Endothelial cell of umbilical vein (primary cell): ENCODE data around the gene HIVEP3. TPM values are rescaled to one million over a fixed set of nuclear protein-coding genes. Genes with fewer than 3 reads are reported as not detected.

Experiments
- BruUV-seq: library from RNA; stranded (reverse); fragments of 400-500 nt; replicated peaks from 2 replicates; lab custom pipeline; 2021; lab: Mats Ljungman, UMichigan
- CTCF ChIA-PET: fragments of 300-600, 350-600 bp; sonication (Branson Sonifier 250); formaldehyde crosslinking; loops from one replicate; lab custom pipeline; 2021; ENCODE audit warnings: antibody characterized with exemption, inconsistent platforms; lab: Charles Lee
- POLR2A ChIA-PET: fragments of 300-600, 350-600 bp; sonication (Branson Sonifier 250); formaldehyde crosslinking; loops from one replicate; lab custom pipeline; 2021; ENCODE audit warnings: antibody characterized with exemption, inconsistent platforms; lab: Charles Lee
- DNase-seq: peaks from one replicate; pipeline ENCODE4 v3.0.0-alpha.2; 2011; ENCODE audit warnings: low read depth, low spot score
- FAIRE-seq: peaks from 2 replicates; lab custom pipeline; 2011; peaks lifted over from hg19 to GRCh38; lab: Jason Lieb, UNC
- H2AFZ ChIP-seq: 2 replicates; pipeline ENCODE4 v1.6.0; 2012; ENCODE audit warnings: low read depth, low read length, control low read depth, inconsistent platforms
- H3K27ac ChIP-seq: 2 replicates; pipeline ENCODE4 v1.5.1; 2011; ENCODE audit warnings: low read depth, mild to moderate bottlenecking, control low read depth, low read length, moderate library complexity; ENCODE audit not compliant: insufficient read depth
- H3K27me3 ChIP-seq, 2 experiments: 2 replicates each; pipeline versions ENCODE4 v1.6.0 to v1.6.1; 2011; ENCODE audit warnings: low read length in 2 of 2, mixed read lengths in 1 of 2; ENCODE audit not compliant: control insufficient read depth in 2 of 2, insufficient read depth in 2 of 2
- H3K36me3 ChIP-seq, 2 experiments: 2 replicates in 1 of 2; 3 replicates in 1 of 2; pipeline ENCODE4 v1.5.1; 2011; ENCODE audit warnings: low read length in 2 of 2, mild to moderate bottlenecking in 1 of 2, moderate library complexity in 1 of 2; ENCODE audit not compliant: control insufficient read depth in 2 of 2, insufficient read depth in 2 of 2; ENCODE audit errors: extremely low read depth in 1 of 2
- H3K4me1 ChIP-seq: 3 replicates; pipeline ENCODE4 v1.5.1; 2011; ENCODE audit warnings: mild to moderate bottlenecking, low read length; ENCODE audit not compliant: control insufficient read depth, insufficient read depth; ENCODE audit errors: extremely low read depth
- H3K4me2 ChIP-seq: 2 replicates; pipeline ENCODE4 v1.6.1; 2011; ENCODE audit warnings: low read length, control low read depth, mixed read lengths; ENCODE audit not compliant: insufficient read depth
- H3K4me3 ChIP-seq, 3 experiments: fragments of 200-600 bp in 1 of 3; sonication (generic), shearing (Covaris generic) in 1 of 3; replicated peaks in 1 of 3; 2 replicates each; pipeline ENCODE4 v1.5.1; 2011 to 2016; ENCODE audit warnings: control low read depth in 3 of 3, low read length in 3 of 3, mild to moderate bottlenecking in 2 of 3, inconsistent platforms in 1 of 3, low read depth in 1 of 3, moderate library complexity in 1 of 3; ENCODE audit not compliant: insufficient read depth in 1 of 3
- H3K79me2 ChIP-seq: 2 replicates; pipeline ENCODE4 v1.6.0; 2012; ENCODE audit warnings: low read length, inconsistent platforms; ENCODE audit not compliant: control insufficient read depth, insufficient read depth
- H3K9ac ChIP-seq: replicated peaks from 2 replicates; pipeline ENCODE3; 2011; ENCODE audit warnings: low read length, control low read depth; ENCODE audit not compliant: insufficient read depth; ENCODE audit errors: extremely low read depth
- H3K9me1 ChIP-seq: replicated peaks from 3 replicates; pipeline ENCODE4 v1.6.0; 2011; ENCODE audit warnings: mild to moderate bottlenecking, low read length; ENCODE audit not compliant: control insufficient read depth, insufficient read depth; ENCODE audit errors: extremely low read depth
- H3K9me3 ChIP-seq: replicated peaks from 2 replicates; pipeline ENCODE4 v1.5.1; 2012; ENCODE audit warnings: low read length, inconsistent platforms; ENCODE audit not compliant: control insufficient read depth, insufficient read depth
- H4K20me1 ChIP-seq: replicated peaks from 2 replicates; pipeline ENCODE3; 2011; ENCODE audit warnings: mild to moderate bottlenecking, low read length; ENCODE audit not compliant: control insufficient read depth, insufficient read depth; ENCODE audit errors: extremely low read depth
- EZH2 ChIP-seq: IDR thresholded peaks from 2 replicates; pipeline ENCODE4 v1.6.1; 2012; ENCODE audit warnings: borderline replicate concordance, low read depth, mild to moderate bottlenecking, moderate library complexity, low read length, inconsistent platforms; ENCODE audit not compliant: severe bottlenecking
- GATA2 ChIP-seq: IDR thresholded peaks from 2 replicates; pipeline ENCODE4 v1.7.0; 2011; ENCODE audit warnings: low read depth, mild to moderate bottlenecking, moderate library complexity, mixed read lengths, low read length; ENCODE audit not compliant: insufficient read length, insufficient read depth
- POLR2A ChIP-seq: IDR thresholded peaks from 2 replicates; pipeline ENCODE4 v1.6.1; 2012; ENCODE audit warnings: low read depth, mild to moderate bottlenecking, control low read depth, low read length
- dilution Hi-C: fragments of 300-500 bp; cut with MboI; formaldehyde crosslinking; loops from one replicate; pipeline ENCODE4 v1.15.0; 2019; ENCODE audit warnings: low sequenced_read_pairs; ENCODE audit not compliant: extremely low pct_ligation_motif_present
- intact Hi-C: fragments of 100-400 bp; cut with micrococcal nuclease; formaldehyde crosslinking; loops from one replicate; pipeline ENCODE4 v1.10.0; 2022
- polyA plus RNA-seq, 4 experiments: library from polyadenylated mRNA; depleted of rRNA in 3 of 4; stranded (reverse) in 3 of 4; unstranded in 1 of 4; fragments of >200 nt; gene quantifications; 2 replicates each; pipeline versions ENCODE4 v1.2.1 to v1.2.3, GENCODE V29; 2011 to 2012; ENCODE audit warnings: missing spikeins in 1 of 4
- total RNA-seq: library from RNA; stranded (reverse); gene quantifications from 2 replicates; pipeline ENCODE4 v1.2.3, GENCODE V29; 2021
- TF ChIP-seq, protein P1 (sequence below): IDR thresholded peaks from 2 replicates; pipeline ENCODE4 v1.6.1; 2011; ENCODE audit not compliant: insufficient read depth, insufficient read length
- TF ChIP-seq, protein P2 (sequence below), 2 donors: IDR thresholded peaks; 1 replicate in 1 of 2; 2 replicates in 1 of 2; pipeline ENCODE4 v1.5.1; 2011; ENCODE audit warnings: low read length in 2 of 2, mild to moderate bottlenecking in 2 of 2, moderate library complexity in 2 of 2, control low read depth in 1 of 2, inconsistent platforms in 1 of 2, low read depth in 1 of 2; ENCODE audit not compliant: insufficient read depth in 1 of 2; ENCODE audit errors: extremely low read depth in 1 of 2

HIVEP3 gene
- total and polyA plus RNA-seq, 2 donors (not counting 3 experiments of a cell fraction or from before 2014, with no cell fraction given): 3.4 to 4.0 TPM

DNA sequence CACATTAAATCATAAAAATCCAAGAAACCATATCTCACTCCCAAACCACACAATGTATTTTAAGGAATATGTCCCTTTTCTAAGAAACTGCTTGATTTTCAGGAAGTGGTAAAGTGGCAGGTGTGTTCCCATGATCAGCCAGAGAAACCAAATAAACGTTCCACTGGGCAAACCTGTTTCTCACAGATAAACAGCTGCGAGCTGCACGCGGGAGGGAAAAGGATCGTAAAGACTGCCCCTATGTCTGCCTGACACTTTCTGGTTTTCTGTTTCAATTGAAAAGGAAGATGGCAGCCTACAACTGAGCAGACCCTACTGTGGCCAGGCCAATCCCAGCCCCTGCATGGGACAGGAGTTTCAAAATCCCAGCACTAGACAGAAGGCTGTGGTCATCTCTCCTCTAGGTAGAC is 36.6 kb downstream of the HIVEP3 start:
- no TSS peak for BruUV-seq
- Histone ChIP-seq H3K9ac (no peak overlapping the region), H3K4me1 (no peaks in the 10 kb centered on the region), H3K36me3 (no peaks in the 10 kb centered on the region), H3K4me2 (no peak overlapping the region), H2AFZ (no peak overlapping the region), H3K79me2 (no peaks in the 10 kb centered on the region), H3K4me3 (no peak overlapping the region), H3K9me1 (no peaks in the 10 kb centered on the region), H4K20me1 (no peaks in the 10 kb centered on the region), H3K27ac (no peak overlapping the region), H3K9me3 (no peaks in the 10 kb centered on the region), H3K27me3 (no peaks in the 10 kb centered on the region)
- ChIA-PET CTCF (interaction anchor here (1.0 kb wide), 1 partner anchor 10 kb away, joined by 3 read pairs; no protein-coding TSS in a partner anchor), POLR2A (no interaction called here)
- TF ChIP-seq GATA2 (no peak), EZH2 (no peak), POLR2A (no peak)
- TF ChIP-seq, protein P1, sequence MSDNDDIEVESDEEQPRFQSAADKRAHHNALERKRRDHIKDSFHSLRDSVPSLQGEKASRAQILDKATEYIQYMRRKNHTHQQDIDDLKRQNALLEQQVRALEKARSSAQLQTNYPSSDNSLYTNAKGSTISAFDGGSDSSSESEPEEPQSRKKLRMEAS: no peak
- TF ChIP-seq, protein P2, sequence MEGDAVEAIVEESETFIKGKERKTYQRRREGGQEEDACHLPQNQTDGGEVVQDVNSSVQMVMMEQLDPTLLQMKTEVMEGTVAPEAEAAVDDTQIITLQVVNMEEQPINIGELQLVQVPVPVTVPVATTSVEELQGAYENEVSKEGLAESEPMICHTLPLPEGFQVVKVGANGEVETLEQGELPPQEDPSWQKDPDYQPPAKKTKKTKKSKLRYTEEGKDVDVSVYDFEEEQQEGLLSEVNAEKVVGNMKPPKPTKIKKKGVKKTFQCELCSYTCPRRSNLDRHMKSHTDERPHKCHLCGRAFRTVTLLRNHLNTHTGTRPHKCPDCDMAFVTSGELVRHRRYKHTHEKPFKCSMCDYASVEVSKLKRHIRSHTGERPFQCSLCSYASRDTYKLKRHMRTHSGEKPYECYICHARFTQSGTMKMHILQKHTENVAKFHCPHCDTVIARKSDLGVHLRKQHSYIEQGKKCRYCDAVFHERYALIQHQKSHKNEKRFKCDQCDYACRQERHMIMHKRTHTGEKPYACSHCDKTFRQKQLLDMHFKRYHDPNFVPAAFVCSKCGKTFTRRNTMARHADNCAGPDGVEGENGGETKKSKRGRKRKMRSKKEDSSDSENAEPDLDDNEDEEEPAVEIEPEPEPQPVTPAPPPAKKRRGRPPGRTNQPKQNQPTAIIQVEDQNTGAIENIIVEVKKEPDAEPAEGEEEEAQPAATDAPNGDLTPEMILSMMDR (IDR thresholded peaks at IDR 0.05; ENCODE audit: extremely low read depth in 1 of 2, insufficient read depth in 1 of 2, low read depth in 1 of 2, low read length in 2 of 2): no peak
- DNase-seq (no peak), FAIRE-seq (no peak)
- intact Hi-C loops (no loop called here), dilution Hi-C loops (no loop called here)
